GM23338 (cell line): ENCODE results near the gene FRAT1. TPM values are rescaled to one million over a fixed set of nuclear protein-coding genes. Genes with fewer than 3 reads are reported as not detected.

Source experiments
- ATAC-seq: fragments of 200-7000 bp; cut with Tn5 transposase; 3 replicates; pipeline ENCODE4 v1.9.1; 2020
- DNase-seq: peaks from one replicate; pipeline ENCODE4 v3.0.0-alpha.2; 2015; ENCODE audit warnings: low spot score
- H2AFZ ChIP-seq: fragments of 200-600 bp; sonication (generic); 2 replicates; pipeline ENCODE4 v1.8.0; 2016; ENCODE audit warnings: antibody characterized with exemption, mild to moderate bottlenecking, moderate library complexity
- H3F3A ChIP-seq: fragments of 200-600 bp; sonication (generic); replicated peaks from 2 replicates; pipeline ENCODE4 v1.8.0; 2017; ENCODE audit warnings: antibody characterized with exemption, mixed run types, low read depth
- H3K27ac ChIP-seq: fragments of 200-600 bp; sonication (generic); 2 replicates; pipeline ENCODE4 v1.6.1; 2016; ENCODE audit warnings: low read depth
- H3K27me3 ChIP-seq: fragments of 200-600 bp; sonication (generic); 2 replicates; pipeline ENCODE4 v1.8.0; 2016; ENCODE audit warnings: mild to moderate bottlenecking, mixed run types, moderate library complexity; ENCODE audit not compliant: insufficient read depth
- H3K36me3 ChIP-seq: fragments of 200-600 bp; sonication (generic); 2 replicates; pipeline ENCODE4 v1.8.0; 2016; ENCODE audit warnings: mild to moderate bottlenecking; ENCODE audit not compliant: insufficient read depth
- H3K4me1 ChIP-seq: fragments of 200-600 bp; sonication (generic); 2 replicates; pipeline ENCODE4 v1.8.0; 2016; ENCODE audit warnings: mild to moderate bottlenecking, moderate library complexity; ENCODE audit not compliant: insufficient read depth
- H3K4me2 ChIP-seq: fragments of 200-600 bp; sonication (generic); 2 replicates; pipeline ENCODE4 v1.7.1; 2017; ENCODE audit warnings: mixed run types
- H3K4me3 ChIP-seq: fragments of 200-600 bp; sonication (generic); 2 replicates; pipeline ENCODE4 v1.6.1; 2016; ENCODE audit warnings: mixed run types
- H3K79me2 ChIP-seq: fragments of 200-600 bp; sonication (generic); replicated peaks from 2 replicates; pipeline ENCODE4 v1.8.0; 2017; ENCODE audit warnings: mild to moderate bottlenecking; ENCODE audit not compliant: insufficient read depth
- H3K9me2 ChIP-seq: fragments of 200-600 bp; sonication (generic); 2 replicates; pipeline ENCODE4 v1.8.0; 2017; ENCODE audit not compliant: insufficient read depth
- H4K20me1 ChIP-seq: fragments of 200-600 bp; sonication (generic); replicated peaks from 2 replicates; pipeline ENCODE4 v1.8.0; 2017; ENCODE audit warnings: mild to moderate bottlenecking; ENCODE audit not compliant: insufficient read depth
- H3K27ac Mint-ChIP-seq: 2 replicates; pipeline ENCODE4 v1.8.0; 2020; ENCODE audit warnings: inconsistent platforms, mild to moderate bottlenecking, moderate library complexity, mixed read lengths
- H3K27me3 Mint-ChIP-seq: 3 replicates; pipeline ENCODE4 v1.8.0; 2022; ENCODE audit warnings: low read depth, mild to moderate bottlenecking, moderate library complexity, mixed read lengths, inconsistent platforms; ENCODE audit not compliant: insufficient read depth, poor library complexity
- H3K36me3 Mint-ChIP-seq: 3 replicates; pipeline ENCODE4 v1.8.0; 2021; ENCODE audit warnings: low read depth, mild to moderate bottlenecking, inconsistent platforms, moderate library complexity, mixed read lengths
- H3K4me1 Mint-ChIP-seq: 3 replicates; pipeline ENCODE4 v1.8.0; 2020; ENCODE audit warnings: mild to moderate bottlenecking, inconsistent platforms, mixed read lengths
- H3K4me3 Mint-ChIP-seq: 3 replicates; pipeline ENCODE4 v1.8.0; 2021; ENCODE audit warnings: moderate library complexity, mild to moderate bottlenecking, inconsistent platforms, mixed read lengths
- H3K9me3 Mint-ChIP-seq: 3 replicates; pipeline ENCODE4 v1.8.0; 2020; ENCODE audit warnings: moderate library complexity, mild to moderate bottlenecking, inconsistent platforms, mixed read lengths
- EZH2phosphoT487 ChIP-seq: fragments of 200-600 bp; sonication (generic); IDR thresholded peaks from one replicate; pipeline ENCODE4 v1.8.1; 2018; ENCODE audit warnings: antibody characterized with exemption; ENCODE audit not compliant: unreplicated experiment
- JUNB ChIP-seq: IDR thresholded peaks from one replicate; pipeline ENCODE4 v1.6.1; 2016; ENCODE audit warnings: antibody characterized with exemption; ENCODE audit not compliant: unreplicated experiment
- NANOG ChIP-seq: IDR thresholded peaks from 2 replicates; pipeline ENCODE4 v1.6.1; 2016; ENCODE audit warnings: antibody characterized with exemption, borderline replicate concordance
- STAT1 ChIP-seq: IDR thresholded peaks from one replicate; pipeline ENCODE4 v1.6.1; 2016; ENCODE audit warnings: antibody characterized with exemption; ENCODE audit not compliant: unreplicated experiment
- ZNF114 ChIP-seq: fragments of 250-450 bp; sonication (Bioruptor Pico); IDR thresholded peaks from 2 replicates; pipeline ENCODE4 v1.5.0; 2020; ENCODE audit warnings: mild to moderate bottlenecking, moderate library complexity
- ZNF331 ChIP-seq: fragments of 250-450 bp; sonication (Bioruptor Pico); IDR thresholded peaks from 2 replicates; pipeline ENCODE4 v1.5.0; 2020; ENCODE audit warnings: low read depth, mild to moderate bottlenecking, moderate library complexity
- ZNF462 ChIP-seq: fragments of 250-450 bp; sonication (Bioruptor Pico); IDR thresholded peaks from 2 replicates; pipeline ENCODE4 v1.5.0; 2020; ENCODE audit warnings: mild to moderate bottlenecking, moderate library complexity
- polyA plus RNA-seq: library from polyadenylated mRNA; unstranded; fragments of >200 nt; fragmentation: Nextera tagmentation; extraction: Ambion mirVana; gene quantifications from 2 replicates; pipeline ENCODE4 v1.2.1, GENCODE V29; 2016
- total RNA-seq: library from RNA; depleted of rRNA; stranded (reverse); fragments of >200 nt; shearing (Covaris generic); gene quantifications from 2 replicates; pipeline ENCODE4 v1.2.3, GENCODE V29; 2014
- TF ChIP-seq, protein P1 (sequence below): IDR thresholded peaks from 2 replicates; pipeline ENCODE4 v1.6.1; 2016; ENCODE audit warnings: antibody characterized with exemption
- TF ChIP-seq, protein P2 (sequence below): IDR thresholded peaks from one replicate; pipeline ENCODE4 v1.6.1; 2018; ENCODE audit warnings: antibody characterized with exemption; ENCODE audit not compliant: unreplicated experiment

Gene FRAT1
- total and polyA plus RNA-seq, 2 experiments from 2014 or later = 1.4 to 8.5 TPM

DNA sequence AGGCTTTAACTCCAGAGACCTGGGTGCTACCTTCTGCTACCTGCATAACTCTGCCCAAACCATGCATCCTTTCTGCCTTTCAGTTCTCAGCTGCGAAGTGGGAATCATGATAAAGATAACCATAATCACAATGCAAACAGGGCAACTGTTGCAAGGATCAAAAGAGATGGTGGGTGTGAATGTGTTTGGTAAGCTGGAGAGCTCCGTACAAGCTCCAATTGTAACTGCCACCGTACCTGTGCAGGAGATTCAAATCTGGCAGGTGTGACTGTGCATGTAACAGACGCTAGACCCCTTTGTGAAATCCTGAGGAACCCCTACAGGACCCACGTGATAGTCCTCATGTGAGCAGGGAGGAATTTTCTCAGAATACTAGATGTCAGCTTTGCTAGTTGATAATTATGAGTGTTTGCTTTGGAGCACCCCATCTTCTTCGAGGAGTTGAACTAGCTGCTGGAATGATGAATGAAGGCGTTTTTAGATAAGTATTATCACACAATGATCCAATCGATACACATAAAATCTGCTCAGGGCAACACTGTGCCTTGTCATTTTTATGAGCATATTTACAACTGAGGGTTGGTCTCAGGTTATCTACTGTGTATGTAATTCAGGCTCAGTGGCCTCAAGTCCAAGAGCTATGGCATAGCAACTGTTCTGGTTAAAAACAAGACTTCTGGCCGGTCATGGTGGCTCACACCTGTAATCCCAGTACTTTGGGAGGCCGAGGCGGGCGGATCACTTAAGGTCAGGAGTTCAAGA, 30.9 kb downstream of the FRAT1 start:
- H3K36me3 Mint-ChIP-seq = peaks cover 9% of the 10 kb centered on the region
- peaks cover 10% of the 10 kb centered on the region; the same call in 1 of the 2 replicates for H3F3A ChIP-seq
- H3K4me2 ChIP-seq = no peak overlapping the region
- no peak overlapping the region for H3K4me3 ChIP-seq
- H3K9me2 ChIP-seq = no peaks in the 10 kb centered on the region
- no peak for DNase-seq
- no peaks in the 10 kb centered on the region; the same call in 1 of the 2 replicates for H4K20me1 ChIP-seq
- H3K27ac ChIP-seq = peak overlapping the region; percentile 78; the same call in 1 of the 2 replicates
- H3K27me3 ChIP-seq = no peaks in the 10 kb centered on the region
- H3K36me3 ChIP-seq = peaks cover 2% of the 10 kb centered on the region; the same call in 1 of the 2 replicates
- H3K27ac Mint-ChIP-seq = no peak overlapping the region
- H3K79me2 ChIP-seq = no peaks in the 10 kb centered on the region
- H3K4me1 ChIP-seq = no peaks in the 10 kb centered on the region
- H2AFZ ChIP-seq = no peak overlapping the region
- no peaks in the 10 kb centered on the region for H3K9me3 Mint-ChIP-seq
- no peak for TF ChIP-seq JUNB
- TF ChIP-seq, protein P1, sequence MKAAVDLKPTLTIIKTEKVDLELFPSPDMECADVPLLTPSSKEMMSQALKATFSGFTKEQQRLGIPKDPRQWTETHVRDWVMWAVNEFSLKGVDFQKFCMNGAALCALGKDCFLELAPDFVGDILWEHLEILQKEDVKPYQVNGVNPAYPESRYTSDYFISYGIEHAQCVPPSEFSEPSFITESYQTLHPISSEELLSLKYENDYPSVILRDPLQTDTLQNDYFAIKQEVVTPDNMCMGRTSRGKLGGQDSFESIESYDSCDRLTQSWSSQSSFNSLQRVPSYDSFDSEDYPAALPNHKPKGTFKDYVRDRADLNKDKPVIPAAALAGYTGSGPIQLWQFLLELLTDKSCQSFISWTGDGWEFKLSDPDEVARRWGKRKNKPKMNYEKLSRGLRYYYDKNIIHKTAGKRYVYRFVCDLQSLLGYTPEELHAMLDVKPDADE = no peak
- TF ChIP-seq, protein P2, sequence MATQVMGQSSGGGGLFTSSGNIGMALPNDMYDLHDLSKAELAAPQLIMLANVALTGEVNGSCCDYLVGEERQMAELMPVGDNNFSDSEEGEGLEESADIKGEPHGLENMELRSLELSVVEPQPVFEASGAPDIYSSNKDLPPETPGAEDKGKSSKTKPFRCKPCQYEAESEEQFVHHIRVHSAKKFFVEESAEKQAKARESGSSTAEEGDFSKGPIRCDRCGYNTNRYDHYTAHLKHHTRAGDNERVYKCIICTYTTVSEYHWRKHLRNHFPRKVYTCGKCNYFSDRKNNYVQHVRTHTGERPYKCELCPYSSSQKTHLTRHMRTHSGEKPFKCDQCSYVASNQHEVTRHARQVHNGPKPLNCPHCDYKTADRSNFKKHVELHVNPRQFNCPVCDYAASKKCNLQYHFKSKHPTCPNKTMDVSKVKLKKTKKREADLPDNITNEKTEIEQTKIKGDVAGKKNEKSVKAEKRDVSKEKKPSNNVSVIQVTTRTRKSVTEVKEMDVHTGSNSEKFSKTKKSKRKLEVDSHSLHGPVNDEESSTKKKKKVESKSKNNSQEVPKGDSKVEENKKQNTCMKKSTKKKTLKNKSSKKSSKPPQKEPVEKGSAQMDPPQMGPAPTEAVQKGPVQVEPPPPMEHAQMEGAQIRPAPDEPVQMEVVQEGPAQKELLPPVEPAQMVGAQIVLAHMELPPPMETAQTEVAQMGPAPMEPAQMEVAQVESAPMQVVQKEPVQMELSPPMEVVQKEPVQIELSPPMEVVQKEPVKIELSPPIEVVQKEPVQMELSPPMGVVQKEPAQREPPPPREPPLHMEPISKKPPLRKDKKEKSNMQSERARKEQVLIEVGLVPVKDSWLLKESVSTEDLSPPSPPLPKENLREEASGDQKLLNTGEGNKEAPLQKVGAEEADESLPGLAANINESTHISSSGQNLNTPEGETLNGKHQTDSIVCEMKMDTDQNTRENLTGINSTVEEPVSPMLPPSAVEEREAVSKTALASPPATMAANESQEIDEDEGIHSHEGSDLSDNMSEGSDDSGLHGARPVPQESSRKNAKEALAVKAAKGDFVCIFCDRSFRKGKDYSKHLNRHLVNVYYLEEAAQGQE = no peak
- no peak for TF ChIP-seq EZH2phosphoT487
- no peak for TF ChIP-seq ZNF462 (CRISPR knock-in tag)
- TF ChIP-seq ZNF114 (CRISPR knock-in tag) = no peak
- TF ChIP-seq NANOG = no peak
- no peak for TF ChIP-seq ZNF331 (CRISPR knock-in tag)
- no peak for TF ChIP-seq STAT1
- ATAC-seq = no peak
- H3K4me3 Mint-ChIP-seq = no peak overlapping the region
- 0 out of 3 replicates have a peak, but pooled peaks cover 2% of the 10 kb centered on the region for H3K4me1 Mint-ChIP-seq
- peaks cover 2% of the 10 kb centered on the region for H3K27me3 Mint-ChIP-seq
